SU-DHL-6 (cell line): ENCODE measurements around the gene ALK.

Experiments used
- CTCF ChIP-seq: fragments of 200-600 bp; sonication (generic); IDR thresholded peaks from one replicate; pipeline ENCODE4 v1.5.1; 2017; ENCODE audit warnings: antibody characterized with exemption, mild to moderate bottlenecking, low read length, moderate library complexity; ENCODE audit not compliant: insufficient read depth, poor library complexity, severe bottlenecking
- EZH2phosphoT487 ChIP-seq: fragments of 200-600 bp; sonication (generic), shearing (Covaris generic); conservative IDR thresholded peaks from 2 replicates; pipeline ENCODE4 v1.6.1; 2018; ENCODE audit warnings: mild to moderate bottlenecking, antibody characterized with exemption, low read length, moderate library complexity, mixed read lengths

GRCh38 chr2:29397713-29398112 is 523.7 kb downstream of the ALK start:
- TF ChIP-seq CTCF (no peak), EZH2phosphoT487 (no peak)
